SU-DHL-6 (cell line): ENCODE results near the gene B4GAT1.

ENCODE experiments used
- EZH2phosphoT487 ChIP-seq: fragments of 200-600 bp; sonication (generic), shearing (Covaris generic); conservative IDR thresholded peaks from 2 replicates; pipeline ENCODE4 v1.6.1; 2018; ENCODE audit warnings: mild to moderate bottlenecking, antibody characterized with exemption, low read length, moderate library complexity, mixed read lengths
- TF ChIP-seq, protein P1 (sequence below): fragments of 200-600 bp; sonication (generic); IDR thresholded peaks from one replicate; pipeline ENCODE4 v1.5.1; 2017; ENCODE audit warnings: antibody characterized with exemption, mild to moderate bottlenecking, low read length, moderate library complexity; ENCODE audit not compliant: insufficient read depth, poor library complexity, severe bottlenecking

DNA sequence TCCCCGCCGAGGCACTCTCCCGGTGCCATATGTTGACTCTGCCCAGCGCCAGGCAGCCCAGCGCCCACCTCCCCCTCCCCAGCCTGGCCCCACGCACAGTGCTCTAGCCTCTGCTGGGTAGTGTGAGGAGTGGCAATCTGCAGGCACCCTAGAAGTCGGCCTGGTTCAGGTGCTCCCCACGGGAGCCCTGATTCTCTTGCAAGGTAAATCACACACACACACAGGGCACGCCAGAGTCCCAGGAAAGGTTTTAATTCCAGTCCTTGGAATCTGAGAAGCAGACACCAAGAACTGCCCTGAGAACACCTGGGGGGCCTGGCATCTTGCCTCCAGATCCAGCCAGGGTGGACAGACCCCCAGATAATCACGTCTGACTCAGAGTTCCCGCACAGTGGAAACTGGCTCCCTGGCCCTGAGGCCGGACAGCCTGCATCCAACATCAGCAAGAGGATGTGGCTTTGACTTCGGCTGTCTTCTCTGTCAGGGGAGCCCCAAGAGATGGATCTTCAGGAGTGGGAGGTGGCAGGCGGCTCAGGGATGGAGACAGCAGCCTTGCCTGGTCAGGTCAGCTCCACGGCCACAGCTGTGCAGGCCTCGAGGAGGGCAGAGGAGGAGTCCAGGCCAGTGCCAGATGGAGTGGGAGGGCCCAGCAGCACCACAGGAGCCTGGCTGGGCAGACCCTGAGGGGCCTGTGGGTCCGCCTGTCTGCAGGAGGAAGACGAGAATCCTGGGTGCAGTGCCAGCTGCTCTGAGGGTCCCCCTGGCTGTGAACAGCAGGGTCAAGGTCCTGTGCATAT, 10.1 kb downstream of the B4GAT1 start:
- TF ChIP-seq, protein P1, sequence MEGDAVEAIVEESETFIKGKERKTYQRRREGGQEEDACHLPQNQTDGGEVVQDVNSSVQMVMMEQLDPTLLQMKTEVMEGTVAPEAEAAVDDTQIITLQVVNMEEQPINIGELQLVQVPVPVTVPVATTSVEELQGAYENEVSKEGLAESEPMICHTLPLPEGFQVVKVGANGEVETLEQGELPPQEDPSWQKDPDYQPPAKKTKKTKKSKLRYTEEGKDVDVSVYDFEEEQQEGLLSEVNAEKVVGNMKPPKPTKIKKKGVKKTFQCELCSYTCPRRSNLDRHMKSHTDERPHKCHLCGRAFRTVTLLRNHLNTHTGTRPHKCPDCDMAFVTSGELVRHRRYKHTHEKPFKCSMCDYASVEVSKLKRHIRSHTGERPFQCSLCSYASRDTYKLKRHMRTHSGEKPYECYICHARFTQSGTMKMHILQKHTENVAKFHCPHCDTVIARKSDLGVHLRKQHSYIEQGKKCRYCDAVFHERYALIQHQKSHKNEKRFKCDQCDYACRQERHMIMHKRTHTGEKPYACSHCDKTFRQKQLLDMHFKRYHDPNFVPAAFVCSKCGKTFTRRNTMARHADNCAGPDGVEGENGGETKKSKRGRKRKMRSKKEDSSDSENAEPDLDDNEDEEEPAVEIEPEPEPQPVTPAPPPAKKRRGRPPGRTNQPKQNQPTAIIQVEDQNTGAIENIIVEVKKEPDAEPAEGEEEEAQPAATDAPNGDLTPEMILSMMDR: no peak
- no peak for TF ChIP-seq EZH2phosphoT487
